GM11168 (cell line): ENCODE results near the gene PADI2.

Experiments
- in situ Hi-C: fragments of 300-500 bp; cut with MboI; formaldehyde crosslinking; loops from one replicate; pipeline ENCODE4 v1.12.0; 2022; ENCODE audit warnings: low sequenced_read_pairs; ENCODE audit not compliant: unreplicated experiment

PADI2 gene

GRCh38 chr1:17118268-17118667 is 983 bp downstream of the PADI2 start:
- in situ Hi-C loops = no loop called here

GRCh38 chr1:17117451-17118265 is 1.6 kb downstream of the PADI2 start:
- in situ Hi-C loops = no loop called here

GRCh38 chr1:17116643-17117042 is 2.6 kb downstream of the PADI2 start:
- in situ Hi-C loops = no loop called here

GRCh38 chr1:17113963-17114362 is 5.3 kb downstream of the PADI2 start:
- in situ Hi-C loops = no loop called here

GRCh38 chr1:17112496-17113236 is 6.6 kb downstream of the PADI2 start:
- in situ Hi-C loops = no loop called here

- in situ Hi-C loops = no loop called here
Measured at GRCh38 chr1:17112076-17112475, 7.2 kb downstream of the PADI2 start.

GRCh38 chr1:17110555-17110926 is 8.7 kb downstream of the PADI2 start:
- in situ Hi-C loops = no loop called here

- in situ Hi-C loops = no loop called here
Measured at GRCh38 chr1:17109892-17110554, 9.2 kb downstream of the PADI2 start.

- in situ Hi-C loops = no loop called here
Measured at GRCh38 chr1:17108786-17109185, 10.5 kb downstream of the PADI2 start.

- in situ Hi-C loops = no loop called here
Measured at GRCh38 chr1:17108360-17108759, 10.9 kb downstream of the PADI2 start.

- in situ Hi-C loops = no loop called here
Measured at GRCh38 chr1:17104782-17105181, 14.5 kb downstream of the PADI2 start.

GRCh38 chr1:17102232-17102631 is 17.0 kb downstream of the PADI2 start:
- in situ Hi-C loops = no loop called here

- in situ Hi-C loops = no loop called here
Measured at GRCh38 chr1:17101261-17101660, 18.0 kb downstream of the PADI2 start.

GRCh38 chr1:17099616-17100340 is 19.5 kb downstream of the PADI2 start:
- in situ Hi-C loops = no loop called here

- in situ Hi-C loops = no loop called here
Measured at GRCh38 chr1:17098446-17099317, 20.6 kb downstream of the PADI2 start.

GRCh38 chr1:17097787-17098186 is 21.5 kb downstream of the PADI2 start:
- in situ Hi-C loops = no loop called here

- in situ Hi-C loops = no loop called here
Measured at GRCh38 chr1:17097147-17097546, 22.1 kb downstream of the PADI2 start.

GRCh38 chr1:17096584-17096983 is 22.7 kb downstream of the PADI2 start:
- in situ Hi-C loops = no loop called here

- in situ Hi-C loops = no loop called here
Measured at GRCh38 chr1:17095141-17095540, 24.1 kb downstream of the PADI2 start.

- in situ Hi-C loops = no loop called here
Measured at GRCh38 chr1:17094664-17095063, 24.6 kb downstream of the PADI2 start.
